Measurements from ENCODE around the gene FAIM2.
"Not testable (repeated sequence)": the region's sequence is repeated elsewhere in the genome, so short reads cannot be mapped to it uniquely, and the experiment has no call there.

Gene FAIM2

GRCh38 chr12:49892732-49893317 lies 10.9 kb downstream of the FAIM2 start:
- no peak for DNase-seq

GRCh38 chr12:49892084-49892731 lies 11.5 kb downstream of the FAIM2 start:
- no peak for DNase-seq

- DNase-seq: no peak
These were observed 12.2 kb downstream of the FAIM2 start for GRCh38 chr12:49891476-49891875.

GRCh38 chr12:49891012-49891411 lies 12.7 kb downstream of the FAIM2 start:
- DNase-seq: no peak

GRCh38 chr12:49890096-49890461 lies 13.6 kb downstream of the FAIM2 start:
- no peak for DNase-seq

- no peak for DNase-seq
These were observed 14.2 kb downstream of the FAIM2 start for GRCh38 chr12:49889361-49890095.

- DNase-seq: no peak
These were observed 15.1 kb downstream of the FAIM2 start for GRCh38 chr12:49888461-49889151.

- no peak for DNase-seq
These were observed 15.9 kb downstream of the FAIM2 start for GRCh38 chr12:49887536-49888401.

- no peak for DNase-seq
These were observed 16.6 kb downstream of the FAIM2 start for GRCh38 chr12:49887091-49887490.

GRCh38 chr12:49885663-49886461 lies 17.8 kb downstream of the FAIM2 start:
- DNase-seq: no peak

- DNase-seq: no peak
These were observed 18.6 kb downstream of the FAIM2 start for GRCh38 chr12:49885118-49885517.

GRCh38 chr12:49882851-49883464 lies 20.7 kb downstream of the FAIM2 start:
- DNase-seq: no peak

GRCh38 chr12:49882248-49882850 lies 21.4 kb downstream of the FAIM2 start:
- DNase-seq: no peak

- DNase-seq: no peak
These were observed 22.1 kb downstream of the FAIM2 start for GRCh38 chr12:49881415-49882247.

GRCh38 chr12:49880756-49881414 lies 22.8 kb downstream of the FAIM2 start:
- DNase-seq: no peak

- DNase-seq: not testable (repeated sequence)
These were observed 24.6 kb downstream of the FAIM2 start for GRCh38 chr12:49879065-49879464.

GRCh38 chr12:49878021-49878420 lies 25.7 kb downstream of the FAIM2 start:
- DNase-seq: no peak

GRCh38 chr12:49877066-49877465 lies 26.6 kb downstream of the FAIM2 start:
- no peak for DNase-seq

GRCh38 chr12:49876070-49876469 lies 27.6 kb downstream of the FAIM2 start:
- no peak for DNase-seq

Data from hippocampal formation (tissue), 2 donors.